Neural cell (in vitro differentiated cells): Measurements from ENCODE around the gene MCOLN3. TPM values are rescaled to one million over a fixed set of nuclear protein-coding genes. Genes with fewer than 3 reads are reported as not detected.

Experiments used
- H2AFZ ChIP-seq: fragments of 200-600, 300-800 bp; sonication (generic), shearing (Covaris generic); 2 replicates; pipeline ENCODE4 v1.6.0; 2014; ENCODE audit warnings: low read depth, mild to moderate bottlenecking, antibody characterized with exemption, low read length, moderate library complexity
- H3F3A ChIP-seq: fragments of 200-600 bp; shearing (Covaris generic); 2 replicates; pipeline ENCODE4 v1.6.1; 2016; ENCODE audit warnings: mild to moderate bottlenecking, moderate library complexity, mixed read lengths, antibody characterized with exemption, low read length; ENCODE audit not compliant: insufficient read depth, poor library complexity, severe bottlenecking
- H3K27ac ChIP-seq: fragments of 200-600, 300-800 bp; sonication (generic), shearing (Covaris generic); 2 replicates; pipeline ENCODE4 v1.5.1; 2014; ENCODE audit warnings: mild to moderate bottlenecking, low read length, moderate library complexity
- H3K27me3 ChIP-seq: fragments of 300-800, 200-600 bp; sonication (generic), shearing (Covaris generic); 2 replicates; pipeline ENCODE4 v1.6.0; 2014; ENCODE audit warnings: mild to moderate bottlenecking, low read depth, low read length, moderate library complexity; ENCODE audit not compliant: insufficient read depth
- H3K36me3 ChIP-seq: fragments of 300-800, 200-600 bp; sonication (generic), shearing (Covaris generic); 2 replicates; pipeline ENCODE4 v1.5.1; 2014; ENCODE audit warnings: mild to moderate bottlenecking, antibody characterized with exemption, low read length, moderate library complexity; ENCODE audit not compliant: insufficient read depth
- H3K4me2 ChIP-seq: fragments of 300-800, 200-600 bp; sonication (generic), shearing (Covaris generic); 2 replicates; pipeline ENCODE4 v1.6.0; 2014; ENCODE audit warnings: mild to moderate bottlenecking, low read length
- H3K4me3 ChIP-seq: fragments of 300-800, 200-600 bp; sonication (generic), shearing (Covaris generic); 2 replicates; pipeline ENCODE4 v1.5.1; 2014; ENCODE audit warnings: mild to moderate bottlenecking, low read length, moderate library complexity
- H3K79me2 ChIP-seq: fragments of 200-600 bp; shearing (Covaris generic); replicated peaks from 2 replicates; pipeline ENCODE4 v1.6.0; 2014; ENCODE audit warnings: mild to moderate bottlenecking, low read length, moderate library complexity; ENCODE audit not compliant: insufficient read depth
- H3K9ac ChIP-seq: fragments of 300-800, 200-600 bp; sonication (generic), shearing (Covaris generic); 2 replicates; pipeline ENCODE4 v1.6.1; 2016; ENCODE audit warnings: mild to moderate bottlenecking, low read length, mixed read lengths
- H3K9me2 ChIP-seq: fragments of 200-600 bp; shearing (Covaris generic); 2 replicates; pipeline ENCODE4 v1.6.1; 2016; ENCODE audit warnings: mild to moderate bottlenecking, low read length, mixed read lengths; ENCODE audit not compliant: insufficient read depth
- H3K9me3 ChIP-seq: fragments of 200-600, 300-800 bp; sonication (generic), shearing (Covaris generic); 2 replicates; pipeline ENCODE4 v1.6.1; 2016; ENCODE audit warnings: mild to moderate bottlenecking, mixed run types, low read length, moderate library complexity, mixed read lengths
- H4K20me1 ChIP-seq: fragments of 200-600 bp; shearing (Covaris generic); 2 replicates; pipeline ENCODE4 v1.6.1; 2016; ENCODE audit warnings: mild to moderate bottlenecking, mixed run types; ENCODE audit not compliant: insufficient read depth
- CTCF ChIP-seq: fragments of 450-650 bp; IDR thresholded peaks from 2 replicates; pipeline ENCODE4 v1.5.1; 2014; ENCODE audit warnings: antibody characterized with exemption, mild to moderate bottlenecking, moderate library complexity; ENCODE audit not compliant: poor library complexity, severe bottlenecking
- EP300 ChIP-seq: fragments of 450-650 bp; conservative IDR thresholded peaks from 2 replicates; pipeline ENCODE4 v1.6.1; 2014; ENCODE audit warnings: antibody characterized with exemption, mild to moderate bottlenecking, moderate library complexity; ENCODE audit not compliant: poor library complexity, severe bottlenecking
- EZH2 ChIP-seq: fragments of 200-600, 300-800 bp; shearing (Covaris generic), sonication (generic); IDR thresholded peaks from 2 replicates; pipeline ENCODE4 v1.6.1; 2014; ENCODE audit warnings: antibody characterized with exemption, low read length, borderline replicate concordance, mild to moderate bottlenecking; ENCODE audit not compliant: insufficient read depth, poor library complexity, severe bottlenecking
- MXI1 ChIP-seq: fragments of 450-650 bp; conservative IDR thresholded peaks from 2 replicates; pipeline ENCODE4 v1.6.1; 2014; ENCODE audit warnings: antibody characterized with exemption, mild to moderate bottlenecking; ENCODE audit not compliant: poor library complexity, severe bottlenecking
- POLR2AphosphoS5 ChIP-seq: IDR thresholded peaks from 2 replicates; pipeline ENCODE4 v1.6.1; 2012
- RAD21 ChIP-seq: fragments of 450-650 bp; conservative IDR thresholded peaks from 2 replicates; pipeline ENCODE4 v1.6.1; 2014; ENCODE audit warnings: antibody characterized with exemption, mild to moderate bottlenecking, moderate library complexity
- SMC3 ChIP-seq: fragments of 450-650 bp; conservative IDR thresholded peaks from 2 replicates; pipeline ENCODE4 v1.6.1; 2014; ENCODE audit warnings: antibody characterized with exemption, mild to moderate bottlenecking, moderate library complexity; ENCODE audit not compliant: poor library complexity
- TAF1 ChIP-seq: IDR thresholded peaks from 2 replicates; pipeline ENCODE4 v1.6.1; 2012; ENCODE audit warnings: low read depth
- polyA plus RNA-seq: library from polyadenylated mRNA; depleted of rRNA; stranded (reverse); fragments of >200 nt; gene quantifications from 2 replicates; pipeline ENCODE4 v1.2.3, GENCODE V29; 2014
- TF ChIP-seq, protein P1 (sequence below): IDR thresholded peaks from 2 replicates; pipeline ENCODE4 v1.6.1; 2012; ENCODE audit warnings: borderline replicate concordance

The MCOLN3 gene
- polyA plus RNA-seq, 1 donor from 2014 or later = not detected

- H2AFZ ChIP-seq = no peak overlapping the region
- H3K27me3 ChIP-seq = peaks cover 81% of the 10 kb centered on the region
- no peaks in the 10 kb centered on the region for H3K9me2 ChIP-seq
- peak overlapping the region; percentile 4 for H3K4me2 ChIP-seq
- H3K9ac ChIP-seq = no peak overlapping the region
- no peaks in the 10 kb centered on the region for H3K36me3 ChIP-seq
- H3K9me3 ChIP-seq = no peaks in the 10 kb centered on the region
- no peaks in the 10 kb centered on the region for H3K79me2 ChIP-seq
- no peaks in the 10 kb centered on the region for H3F3A ChIP-seq
- H4K20me1 ChIP-seq = no peaks in the 10 kb centered on the region
- no peak for TF ChIP-seq EP300
- no peak for TF ChIP-seq SMC3
- no peak for TF ChIP-seq POLR2AphosphoS5
- TF ChIP-seq, protein P1, sequence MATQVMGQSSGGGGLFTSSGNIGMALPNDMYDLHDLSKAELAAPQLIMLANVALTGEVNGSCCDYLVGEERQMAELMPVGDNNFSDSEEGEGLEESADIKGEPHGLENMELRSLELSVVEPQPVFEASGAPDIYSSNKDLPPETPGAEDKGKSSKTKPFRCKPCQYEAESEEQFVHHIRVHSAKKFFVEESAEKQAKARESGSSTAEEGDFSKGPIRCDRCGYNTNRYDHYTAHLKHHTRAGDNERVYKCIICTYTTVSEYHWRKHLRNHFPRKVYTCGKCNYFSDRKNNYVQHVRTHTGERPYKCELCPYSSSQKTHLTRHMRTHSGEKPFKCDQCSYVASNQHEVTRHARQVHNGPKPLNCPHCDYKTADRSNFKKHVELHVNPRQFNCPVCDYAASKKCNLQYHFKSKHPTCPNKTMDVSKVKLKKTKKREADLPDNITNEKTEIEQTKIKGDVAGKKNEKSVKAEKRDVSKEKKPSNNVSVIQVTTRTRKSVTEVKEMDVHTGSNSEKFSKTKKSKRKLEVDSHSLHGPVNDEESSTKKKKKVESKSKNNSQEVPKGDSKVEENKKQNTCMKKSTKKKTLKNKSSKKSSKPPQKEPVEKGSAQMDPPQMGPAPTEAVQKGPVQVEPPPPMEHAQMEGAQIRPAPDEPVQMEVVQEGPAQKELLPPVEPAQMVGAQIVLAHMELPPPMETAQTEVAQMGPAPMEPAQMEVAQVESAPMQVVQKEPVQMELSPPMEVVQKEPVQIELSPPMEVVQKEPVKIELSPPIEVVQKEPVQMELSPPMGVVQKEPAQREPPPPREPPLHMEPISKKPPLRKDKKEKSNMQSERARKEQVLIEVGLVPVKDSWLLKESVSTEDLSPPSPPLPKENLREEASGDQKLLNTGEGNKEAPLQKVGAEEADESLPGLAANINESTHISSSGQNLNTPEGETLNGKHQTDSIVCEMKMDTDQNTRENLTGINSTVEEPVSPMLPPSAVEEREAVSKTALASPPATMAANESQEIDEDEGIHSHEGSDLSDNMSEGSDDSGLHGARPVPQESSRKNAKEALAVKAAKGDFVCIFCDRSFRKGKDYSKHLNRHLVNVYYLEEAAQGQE = no peak
- no peak for TF ChIP-seq MXI1
- TF ChIP-seq TAF1 = no peak
- no peak for TF ChIP-seq CTCF
- TF ChIP-seq EZH2 = no peak
- TF ChIP-seq RAD21 = no peak
- H3K4me3 ChIP-seq = peak overlapping the region; percentile 83
- H3K27ac ChIP-seq = no peak overlapping the region
Measured at GRCh38 chr1:84998642-84999280, 49.5 kb downstream of the MCOLN3 start.

GRCh38 chr1:84997667-84998600 lies 50.4 kb downstream of the MCOLN3 start:
- Histone ChIP-seq H4K20me1 (no peaks in the 10 kb centered on the region), H3K4me3 (peak overlapping the region; percentile 83), H3K9me2 (no peaks in the 10 kb centered on the region), H3K9ac (peak overlapping the region; percentile 31), H3K9me3 (no peaks in the 10 kb centered on the region), H3K79me2 (no peaks in the 10 kb centered on the region), H3K36me3 (no peaks in the 10 kb centered on the region), H2AFZ (no peak overlapping the region), H3K4me2 (peak overlapping the region; percentile 4), H3F3A (no peaks in the 10 kb centered on the region), H3K27me3 (peaks cover 81% of the 10 kb centered on the region), H3K27ac (no peak overlapping the region)
- TF ChIP-seq POLR2AphosphoS5 (no peak), RAD21 (no peak), MXI1 (no peak), CTCF (no peak), SMC3 (no peak), EZH2 (no peak), EP300 (no peak), TAF1 (no peak)
- TF ChIP-seq, protein P1 = no peak
